Femur (tissue), 1 donor: ENCODE data around the gene TOR1AIP1.
A peak's percentile ranks its signal among the peaks of the same experiment; 100 is the strongest.
"Not testable (repeated sequence)": the region's sequence is repeated elsewhere in the genome, so short reads cannot be mapped to it uniquely, and the experiment has no call there.

ENCODE experiments used
- DNase-seq: peaks from one replicate; pipeline ENCODE4 v3.0.0-alpha.2; 2017

Gene TOR1AIP1

DNA sequence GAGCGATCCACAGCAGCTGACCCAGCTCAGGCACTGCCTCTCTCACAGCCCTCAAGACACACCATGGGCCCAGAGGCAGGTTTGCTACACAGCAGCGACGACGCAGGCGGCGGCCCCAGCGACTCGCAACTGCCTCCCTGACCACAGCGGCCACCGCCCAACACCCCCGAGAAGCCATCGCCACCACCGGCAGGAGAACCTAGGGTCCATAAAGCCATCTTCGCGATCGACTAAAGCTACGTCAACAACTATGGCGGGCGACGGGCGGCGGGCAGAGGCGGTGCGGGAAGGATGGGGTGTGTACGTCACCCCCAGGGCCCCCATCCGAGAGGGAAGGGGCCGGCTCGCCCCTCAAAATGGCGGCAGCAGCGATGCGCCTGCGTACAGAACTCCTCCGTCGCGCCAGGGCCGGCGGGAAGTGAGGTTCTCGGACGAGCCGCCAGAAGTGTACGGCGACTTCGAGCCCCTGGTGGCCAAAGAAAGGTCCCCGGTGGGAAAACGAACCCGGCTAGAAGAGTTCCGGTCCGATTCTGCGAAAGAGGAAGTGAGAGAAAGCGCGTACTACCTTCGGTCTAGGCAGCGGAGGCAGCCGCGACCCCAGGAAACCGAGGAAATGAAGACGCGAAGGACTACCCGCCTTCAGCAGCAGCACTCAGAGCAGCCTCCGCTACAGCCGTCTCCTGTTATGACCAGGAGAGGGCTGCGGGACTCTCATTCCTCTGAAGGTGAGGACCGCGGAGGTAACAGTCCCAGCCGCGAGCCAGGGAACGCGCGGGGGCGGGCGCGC lies at the start of gene TOR1AIP1:
Gene TOR1AIP1, plus strand, starts transcription at position 33 of the 787 bp plus-strand sequence. Its CDS starts 218 bp downstream, at position 251.
- DNase-seq: peak; percentile 99

DNA sequence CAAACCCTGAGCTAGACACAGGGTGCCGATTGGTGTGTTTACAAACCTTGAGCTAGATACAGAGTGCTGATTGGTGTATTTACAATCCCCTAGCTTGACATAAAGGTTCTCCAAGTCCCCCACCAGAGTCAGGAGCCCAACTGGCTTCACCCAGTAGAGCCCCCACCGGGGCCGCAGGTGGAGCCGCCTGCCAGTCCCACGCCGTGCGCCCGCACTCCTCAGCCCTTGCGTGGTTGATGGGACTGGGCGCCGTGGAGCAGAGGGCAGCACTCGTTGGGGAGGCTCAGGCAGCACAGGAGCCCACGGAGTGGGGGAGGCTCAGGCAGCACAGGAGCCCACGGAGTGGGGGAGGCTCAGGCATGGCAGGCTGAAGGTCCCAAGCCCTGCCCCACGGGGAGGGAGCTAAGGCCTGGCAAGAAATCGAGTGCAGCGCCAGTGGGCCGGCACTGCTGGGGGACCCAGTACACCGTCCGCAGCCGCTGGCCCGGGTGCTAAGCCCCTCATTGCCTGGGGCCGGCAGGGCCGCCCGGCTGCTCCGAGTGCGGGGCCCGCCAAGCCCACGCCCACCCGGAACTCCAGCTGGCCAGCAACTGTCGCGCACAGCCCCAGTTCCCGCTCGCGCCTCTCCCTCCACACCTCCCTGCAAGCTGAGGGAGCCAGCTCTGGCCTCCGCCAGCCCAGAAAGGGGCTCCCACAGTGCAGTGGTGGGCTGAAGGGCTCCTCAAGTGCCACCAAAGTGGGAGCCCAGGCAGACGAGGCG lies 45.2 kb upstream of the TOR1AIP1 start:
- not testable (repeated sequence) for DNase-seq

GRCh38 chr1:179840107-179840506 lies 42.0 kb upstream of the TOR1AIP1 start:
- DNase-seq: no peak

GRCh38 chr1:179848233-179848632 lies 33.9 kb upstream of the TOR1AIP1 start:
- no peak for DNase-seq

GRCh38 chr1:179853102-179853501 lies 29.0 kb upstream of the TOR1AIP1 start:
- no peak for DNase-seq

GRCh38 chr1:179855831-179856230 lies 26.3 kb upstream of the TOR1AIP1 start:
- DNase-seq: not testable (repeated sequence)

DNA sequence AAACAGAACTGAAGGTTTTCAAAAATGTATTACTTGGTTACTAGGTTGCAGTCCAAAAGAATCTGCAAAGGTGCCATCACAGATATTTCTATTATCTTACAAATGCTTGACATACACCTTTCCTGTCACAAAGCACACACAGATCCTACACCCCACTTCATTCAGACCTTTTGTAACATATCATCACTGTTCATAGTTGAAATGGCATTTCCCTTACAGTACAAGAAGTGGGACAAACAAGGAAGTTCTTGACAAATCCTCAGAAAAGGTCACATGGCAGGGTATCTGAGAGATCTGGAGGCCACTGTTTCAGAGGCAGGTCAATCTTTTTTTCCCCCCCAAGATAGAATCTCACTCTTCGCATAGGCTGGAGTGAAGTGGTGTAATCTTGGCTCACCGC lies 25.8 kb upstream of the TOR1AIP1 start:
- DNase-seq: no peak

GRCh38 chr1:179857009-179857408 lies 25.1 kb upstream of the TOR1AIP1 start:
- no peak for DNase-seq

GRCh38 chr1:179860652-179861051 lies 21.4 kb upstream of the TOR1AIP1 start:
- DNase-seq: no peak

- DNase-seq: no peak
Observed at GRCh38 chr1:179865377-179865776, 16.7 kb upstream of the TOR1AIP1 start.

DNA sequence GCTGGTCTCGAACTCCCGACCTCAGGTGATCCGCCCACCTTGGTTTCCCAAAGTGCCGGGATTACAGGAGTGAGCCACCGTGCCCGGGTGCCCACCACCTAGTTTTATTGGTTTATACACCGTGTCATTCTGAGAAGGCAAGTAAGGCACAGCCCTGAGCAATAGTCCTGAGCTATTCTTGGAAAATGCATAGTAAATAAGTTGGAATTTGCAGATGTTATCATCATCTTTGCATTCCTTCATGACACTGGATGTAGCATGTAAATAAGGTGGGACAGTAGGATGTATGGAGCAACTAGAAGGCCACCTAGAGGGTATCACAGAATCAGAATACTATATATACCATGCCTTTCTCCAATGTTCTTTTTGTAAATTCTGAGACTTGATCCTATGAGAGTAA lies 15.5 kb upstream of the TOR1AIP1 start:
- no peak for DNase-seq

DNA sequence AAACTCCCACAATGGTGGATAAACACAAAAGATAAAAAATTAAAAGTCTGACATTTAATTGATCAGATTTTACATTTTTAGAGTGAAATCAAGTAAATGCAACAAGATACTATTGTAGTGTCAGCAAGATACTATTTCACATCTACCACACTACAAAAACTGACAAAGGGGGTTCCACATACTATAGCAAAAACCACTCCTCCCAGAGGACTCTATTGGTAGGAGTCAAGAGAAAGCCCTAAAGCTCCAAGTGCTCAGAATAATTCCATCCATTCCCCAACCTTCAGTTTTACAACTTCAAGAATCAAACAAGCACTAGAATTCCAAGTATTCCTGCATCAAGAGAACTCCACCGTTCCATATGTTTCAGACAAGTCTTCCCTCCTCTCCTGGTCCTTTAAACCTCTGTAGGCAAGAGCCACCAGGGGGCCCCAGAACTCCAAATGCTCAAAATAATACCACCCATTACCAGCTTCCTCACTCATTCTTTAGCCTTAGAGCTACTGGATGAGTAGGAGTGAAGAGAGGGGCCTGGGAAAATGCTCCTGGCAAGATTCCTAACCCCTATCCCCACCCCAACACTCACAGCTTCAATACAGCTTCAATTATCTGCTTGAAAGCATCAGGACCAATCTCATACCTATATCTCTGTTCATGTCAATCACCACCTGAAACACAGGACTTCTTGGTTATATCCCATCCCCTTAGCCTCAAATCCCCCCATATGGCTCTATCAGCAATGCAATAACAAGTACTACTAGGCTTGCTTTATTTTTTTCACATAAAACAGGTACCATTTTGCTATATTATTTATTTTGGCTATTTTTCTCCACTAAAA lies 14.4 kb upstream of the TOR1AIP1 start:
- peak; percentile 42 for DNase-seq

GRCh38 chr1:179870870-179871269 lies 11.2 kb upstream of the TOR1AIP1 start:
- DNase-seq: no peak

GRCh38 chr1:179871940-179872339 lies 10.1 kb upstream of the TOR1AIP1 start:
- no peak for DNase-seq

DNA sequence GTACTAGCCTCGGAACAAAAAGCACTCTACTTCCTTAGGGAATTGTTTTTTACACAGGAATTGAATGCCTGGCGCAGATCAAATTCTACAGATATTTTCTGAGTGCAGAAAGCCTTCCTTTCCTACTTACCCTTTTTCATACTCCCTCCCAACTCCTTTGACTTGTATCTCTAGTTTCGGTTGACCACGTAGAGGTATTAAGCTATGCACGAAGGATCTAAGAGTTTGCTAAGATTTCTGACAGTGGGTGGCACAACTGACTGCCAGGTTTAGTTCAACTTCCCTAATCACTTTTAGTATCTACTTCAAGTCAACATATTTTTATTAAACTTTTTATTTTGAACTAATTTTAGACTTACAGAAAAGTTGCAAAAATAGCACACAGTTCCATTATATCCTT lies 9.5 kb upstream of the TOR1AIP1 start:
- DNase-seq: no peak

GRCh38 chr1:179873438-179873851 lies 8.6 kb upstream of the TOR1AIP1 start:
- DNase-seq: no peak

- DNase-seq: no peak
Observed at GRCh38 chr1:179875596-179876299, 6.3 kb upstream of the TOR1AIP1 start.

GRCh38 chr1:179876300-179876715 lies 5.8 kb upstream of the TOR1AIP1 start:
- DNase-seq: no peak

- DNase-seq: peak; percentile 94
Observed at GRCh38 chr1:179877586-179878265, 4.4 kb upstream of the TOR1AIP1 start, which contains the start of gene TOR1AIP2. Gene TOR1AIP2, minus strand, starts transcription at chr1:179877803. Its CDS starts 25,138 bp downstream, at chr1:179852665.

DNA sequence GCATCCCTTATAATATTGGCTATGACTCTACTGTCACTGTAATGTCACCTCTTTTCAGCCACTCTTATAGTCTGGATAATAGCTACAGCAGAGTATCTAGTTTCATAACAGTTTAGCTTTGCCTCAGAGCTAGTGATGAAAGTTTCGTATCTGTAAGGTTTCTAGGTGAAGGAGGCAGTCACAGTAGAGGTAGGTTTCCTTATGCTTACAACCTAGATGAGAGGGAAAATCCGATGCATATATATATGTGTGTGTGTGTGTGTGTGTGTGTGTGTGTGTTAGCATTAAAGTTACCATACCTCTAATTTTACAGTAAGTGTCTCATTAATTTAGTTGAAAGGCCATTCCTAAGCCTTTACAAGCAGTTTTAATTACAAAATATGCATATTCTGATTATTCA lies 2.3 kb upstream of the TOR1AIP1 start:
- DNase-seq: no peak

DNA sequence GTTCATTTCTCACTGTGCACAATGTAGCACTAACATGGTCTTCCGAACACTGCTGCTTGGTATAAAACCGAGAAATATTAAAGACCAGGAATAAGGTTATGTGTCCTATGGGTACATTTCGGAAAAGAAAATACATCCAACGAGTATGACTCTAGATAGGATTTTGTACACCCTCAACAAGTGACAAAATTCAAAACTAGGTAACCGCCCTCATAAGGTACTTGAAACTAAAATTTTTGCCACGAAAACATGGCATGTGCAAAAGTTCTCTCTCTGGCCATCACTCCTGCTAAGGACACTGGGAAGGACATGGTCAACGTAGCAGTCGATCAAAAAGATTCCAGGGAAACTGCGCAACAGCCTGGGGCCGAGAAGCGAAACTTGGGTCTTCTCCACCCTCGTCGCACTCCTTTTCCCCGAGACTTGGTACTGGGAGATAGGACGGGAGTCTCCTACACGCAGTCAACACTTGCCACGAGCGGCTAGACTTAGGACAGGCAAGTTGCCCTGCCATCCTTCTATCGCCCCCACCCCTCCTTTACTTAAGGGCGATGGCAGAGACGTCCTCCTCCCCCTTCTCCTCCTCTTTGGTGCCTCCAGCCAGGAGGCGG lies 338 bp upstream of the TOR1AIP1 start:
- DNase-seq: no peak
